NCI-H82 (cell line): ENCODE data around the gene RPS28.
A peak's percentile ranks its signal among the peaks of the same experiment; 100 is the strongest.
"Not testable (repeated sequence)": the region's sequence is repeated elsewhere in the genome, so short reads cannot be mapped to it uniquely, and the experiment has no call there.

Source experiments
- DNase-seq: peaks from one replicate; lab custom pipeline; 2025; lab: John Stamatoyannopoulos, UW

RPS28 gene

GRCh38 chr19:8321067-8321985, at the start of gene RPS28, which contains the start of gene NDUFA7:
TSS of gene RPS28 (plus strand) at chr19:8321496. CDS start at chr19:8321531, 35 bp downstream.
TSS of gene NDUFA7 (minus strand) at chr19:8321375. CDS start at chr19:8321358, 17 bp downstream.
- peak; percentile 96 for DNase-seq

- not testable (repeated sequence) for DNase-seq
These were observed 44.8 kb upstream of the RPS28 start for GRCh38 chr19:8276508-8276907.

- DNase-seq: not testable (repeated sequence)
These were observed 30.0 kb upstream of the RPS28 start for GRCh38 chr19:8291337-8291736.

GRCh38 chr19:8302357-8302691, 19.0 kb upstream of the RPS28 start:
- peak; percentile 85 for DNase-seq

- DNase-seq: no peak
These were observed 18.6 kb upstream of the RPS28 start for GRCh38 chr19:8302734-8303133.

GRCh38 chr19:8304841-8305621, 16.3 kb upstream of the RPS28 start:
- peak; percentile 89 for DNase-seq

- no peak for DNase-seq
These were observed 15.5 kb upstream of the RPS28 start for GRCh38 chr19:8305798-8306197.

GRCh38 chr19:8306235-8307054, 14.9 kb upstream of the RPS28 start:
- DNase-seq: no peak

GRCh38 chr19:8307400-8307964, 13.8 kb upstream of the RPS28 start:
- peak; percentile 41 for DNase-seq

- peak; percentile 93 for DNase-seq
These were observed 13.1 kb upstream of the RPS28 start, which contains the start of gene CD320 for GRCh38 chr19:8307965-8308866. TSS of gene CD320 (minus strand) at chr19:8308358. CDS start at chr19:8308290, 68 bp downstream.

- no peak for DNase-seq
These were observed 12.4 kb upstream of the RPS28 start for GRCh38 chr19:8308891-8309291.

GRCh38 chr19:8310342-8311055, 10.8 kb upstream of the RPS28 start:
- no peak for DNase-seq

GRCh38 chr19:8311461-8312260, 9.6 kb upstream of the RPS28 start:
- no peak for DNase-seq

GRCh38 chr19:8314981-8315640, 6.2 kb upstream of the RPS28 start:
- DNase-seq: peak; percentile 93

GRCh38 chr19:8316351-8317125, 4.8 kb upstream of the RPS28 start:
- no peak for DNase-seq

GRCh38 chr19:8318835-8319234, 2.5 kb upstream of the RPS28 start:
- not testable (repeated sequence) for DNase-seq

- DNase-seq: no peak
These were observed 1.3 kb upstream of the RPS28 start for GRCh38 chr19:8319807-8320520.
